H7 (cell line): ENCODE measurements around the gene PACS2. TPM values are rescaled to one million over a fixed set of nuclear protein-coding genes. Genes with fewer than 3 reads are reported as not detected.
"Not testable (repeated sequence)": the region's sequence is repeated elsewhere in the genome, so short reads cannot be mapped to it uniquely, and the experiment has no call there.

Experiments used
- DNase-seq: peaks from one replicate; pipeline ENCODE4 v3.0.0; 2012
- H3K27me3 ChIP-seq: 2 replicates; pipeline ENCODE4 v1.6.0; 2011; ENCODE audit warnings: mild to moderate bottlenecking, low read length; ENCODE audit not compliant: control insufficient read depth, insufficient read depth
- H3K36me3 ChIP-seq: replicated peaks from 2 replicates; pipeline ENCODE4 v1.5.1; 2011; ENCODE audit warnings: low read length; ENCODE audit not compliant: control insufficient read depth, insufficient read depth
- H3K4me3 ChIP-seq: 2 replicates; pipeline ENCODE4 v1.5.1; 2011; ENCODE audit warnings: low read depth, mild to moderate bottlenecking, control low read depth, low read length, moderate library complexity; ENCODE audit not compliant: insufficient read depth
- total RNA-seq: library from RNA; depleted of rRNA; stranded (reverse); fragments of >200 nt; shearing (Covaris generic); gene quantifications from 2 replicates; pipeline ENCODE4 v1.2.3, GENCODE V29; 2014

PACS2 gene
- total RNA-seq, 1 experiment from 2014 or later = 79.2 TPM

GRCh38 chr14:105327695-105328045 lies 13.1 kb downstream of the PACS2 start:
- DNase-seq, H3K27me3 ChIP-seq, H3K4me3 ChIP-seq, H3K36me3 ChIP-seq: not testable (repeated sequence)

- Histone ChIP-seq H3K4me3 (no peak overlapping the region), H3K27me3 (no peaks in the 10 kb centered on the region), H3K36me3 (no peaks in the 10 kb centered on the region)
- peak; percentile 58 for DNase-seq
Measured at GRCh38 chr14:105328070-105328677, 13.6 kb downstream of the PACS2 start.

GRCh38 chr14:105328678-105329390 lies 14.3 kb downstream of the PACS2 start:
- no peak overlapping the region for H3K4me3 ChIP-seq
- H3K27me3 ChIP-seq = no peaks in the 10 kb centered on the region
- DNase-seq = peak; percentile 55
- no peaks in the 10 kb centered on the region for H3K36me3 ChIP-seq

GRCh38 chr14:105329411-105330150 lies 15.0 kb downstream of the PACS2 start:
- no peak overlapping the region for H3K4me3 ChIP-seq
- no peak for DNase-seq
- H3K27me3 ChIP-seq = no peaks in the 10 kb centered on the region
- no peaks in the 10 kb centered on the region for H3K36me3 ChIP-seq

GRCh38 chr14:105330491-105330895 lies 15.9 kb downstream of the PACS2 start:
- Histone ChIP-seq H3K4me3 (no peak overlapping the region), H3K27me3 (no peaks in the 10 kb centered on the region), H3K36me3 (no peaks in the 10 kb centered on the region)
- no peak for DNase-seq

GRCh38 chr14:105331575-105332349 lies 17.2 kb downstream of the PACS2 start:
- no peak for DNase-seq
- H3K36me3 ChIP-seq = no peaks in the 10 kb centered on the region

GRCh38 chr14:105332350-105332874 lies 17.9 kb downstream of the PACS2 start:
- Histone ChIP-seq H3K4me3 (no peak overlapping the region), H3K27me3 (no peaks in the 10 kb centered on the region), H3K36me3 (no peaks in the 10 kb centered on the region)
- no peak for DNase-seq

More at GRCh38 chr14:105331575-105332349, 17.2 kb downstream of the PACS2 start:
- Histone ChIP-seq H3K27me3 (no peaks in the 10 kb centered on the region), H3K4me3 (no peak overlapping the region)

GRCh38 chr14:105333020-105333490 lies 18.5 kb downstream of the PACS2 start:
- no peak for DNase-seq
- Histone ChIP-seq H3K27me3 (no peaks in the 10 kb centered on the region), H3K36me3 (no peaks in the 10 kb centered on the region), H3K4me3 (no peak overlapping the region)

- no peak for DNase-seq
- Histone ChIP-seq H3K4me3 (no peak overlapping the region), H3K36me3 (no peaks in the 10 kb centered on the region), H3K27me3 (no peaks in the 10 kb centered on the region)
Measured at GRCh38 chr14:105333613-105334364, 19.2 kb downstream of the PACS2 start.

- Histone ChIP-seq H3K4me3 (no peak overlapping the region), H3K27me3 (no peaks in the 10 kb centered on the region), H3K36me3 (no peaks in the 10 kb centered on the region)
- DNase-seq = no peak
Measured at GRCh38 chr14:105334383-105335230, 20.1 kb downstream of the PACS2 start.

- DNase-seq, H3K4me3 ChIP-seq, H3K36me3 ChIP-seq, H3K27me3 ChIP-seq: not testable (repeated sequence)
Measured at GRCh38 chr14:105335231-105335542, 20.6 kb downstream of the PACS2 start.

GRCh38 chr14:105335735-105336476 lies 21.4 kb downstream of the PACS2 start:
- Histone ChIP-seq H3K4me3 (no peak overlapping the region), H3K36me3 (no peaks in the 10 kb centered on the region), H3K27me3 (no peaks in the 10 kb centered on the region)
- no peak for DNase-seq
